NCI-H510A treated with DMSO at 0.1 percent for 48 hours (cell line): ENCODE data around the gene GLYR1.
"Not testable (repeated sequence)": the region's sequence is repeated elsewhere in the genome, so short reads cannot be mapped to it uniquely, and the experiment has no call there.

Experiments
- DNase-seq: peaks from one replicate; lab custom pipeline; 2025; lab: John Stamatoyannopoulos, UW

The GLYR1 gene

DNA sequence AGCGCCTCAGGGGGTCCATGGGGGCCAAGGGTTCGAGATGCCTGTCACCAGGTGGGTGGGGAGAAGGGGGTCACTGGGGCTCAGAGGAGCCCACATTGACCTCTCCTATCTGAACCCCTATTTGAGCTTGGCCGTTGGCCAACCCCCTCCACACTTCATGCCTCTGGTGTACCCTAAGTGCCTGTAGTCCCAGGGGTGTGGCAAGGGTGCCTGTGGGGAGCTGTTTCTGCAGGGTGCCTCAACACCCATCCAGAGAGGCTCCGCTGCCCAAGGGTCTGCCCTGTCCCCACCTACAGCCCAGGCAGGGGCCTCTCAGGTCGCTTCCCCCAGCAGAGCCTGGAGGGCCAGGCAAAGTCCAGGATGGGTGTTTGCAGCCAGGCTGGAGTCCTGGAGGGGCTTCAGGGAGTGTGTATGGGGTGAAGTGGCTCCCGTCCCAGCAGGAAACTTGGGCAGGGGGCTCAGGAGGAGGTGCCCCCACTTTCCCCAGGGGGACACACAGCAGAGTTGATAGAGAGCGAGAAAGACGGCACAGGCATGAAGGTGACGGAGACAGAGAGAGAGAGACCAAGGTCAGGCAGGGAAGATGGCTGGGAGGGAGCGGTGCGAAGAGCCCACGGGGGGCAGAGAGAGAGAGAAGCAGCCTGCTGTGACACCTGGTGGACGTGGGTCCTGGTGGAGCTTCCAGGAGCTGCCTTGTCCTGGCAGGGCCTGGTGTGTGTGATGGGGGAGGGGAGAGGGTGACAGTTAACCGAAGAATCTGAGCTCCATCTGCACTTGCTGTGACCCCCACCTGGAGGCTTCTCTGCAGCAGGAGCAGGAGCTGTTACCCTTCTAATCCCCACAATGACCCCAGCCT, 59.2 kb downstream of the GLYR1 start, which contains the start of gene SEPTIN12:
SEPTIN12 (minus strand) TSS at position 719 of the 856 bp plus-strand sequence; CDS start at position 19, 700 bp downstream.
- DNase-seq = no peak

- DNase-seq = no peak
Measured at GRCh38 chr16:4787068-4787467, 60.0 kb downstream of the GLYR1 start.

GRCh38 chr16:4785758-4786433, 61.2 kb downstream of the GLYR1 start:
- no peak for DNase-seq

- DNase-seq = not testable (repeated sequence)
Measured at GRCh38 chr16:4784444-4784987, 62.6 kb downstream of the GLYR1 start.

DNA sequence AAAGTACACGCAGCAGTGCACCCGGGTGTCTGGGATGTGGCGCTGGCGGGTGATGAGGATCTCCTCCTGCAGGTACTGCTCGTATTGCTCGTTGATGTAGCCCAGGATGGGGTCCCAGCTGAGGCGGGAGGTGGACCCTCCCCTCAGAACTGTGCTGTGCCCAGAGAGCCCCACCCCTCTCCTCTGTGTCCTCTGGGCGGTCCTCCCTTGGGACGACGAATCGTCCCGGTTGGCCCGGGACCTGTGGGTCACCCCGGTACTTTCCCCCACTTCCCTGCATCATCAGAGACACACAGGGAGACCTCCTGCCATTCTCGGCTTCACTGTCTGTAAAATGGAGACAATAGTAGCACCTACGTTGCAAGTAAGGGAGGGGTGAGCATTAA, 63.1 kb downstream of the GLYR1 start:
- no peak for DNase-seq

- DNase-seq = no peak
Measured at GRCh38 chr16:4783251-4783950, 63.7 kb downstream of the GLYR1 start.

- no peak for DNase-seq
Measured at GRCh38 chr16:4780235-4780634, 66.9 kb downstream of the GLYR1 start.

GRCh38 chr16:4778050-4778392, 69.1 kb downstream of the GLYR1 start:
- DNase-seq = no peak

DNA sequence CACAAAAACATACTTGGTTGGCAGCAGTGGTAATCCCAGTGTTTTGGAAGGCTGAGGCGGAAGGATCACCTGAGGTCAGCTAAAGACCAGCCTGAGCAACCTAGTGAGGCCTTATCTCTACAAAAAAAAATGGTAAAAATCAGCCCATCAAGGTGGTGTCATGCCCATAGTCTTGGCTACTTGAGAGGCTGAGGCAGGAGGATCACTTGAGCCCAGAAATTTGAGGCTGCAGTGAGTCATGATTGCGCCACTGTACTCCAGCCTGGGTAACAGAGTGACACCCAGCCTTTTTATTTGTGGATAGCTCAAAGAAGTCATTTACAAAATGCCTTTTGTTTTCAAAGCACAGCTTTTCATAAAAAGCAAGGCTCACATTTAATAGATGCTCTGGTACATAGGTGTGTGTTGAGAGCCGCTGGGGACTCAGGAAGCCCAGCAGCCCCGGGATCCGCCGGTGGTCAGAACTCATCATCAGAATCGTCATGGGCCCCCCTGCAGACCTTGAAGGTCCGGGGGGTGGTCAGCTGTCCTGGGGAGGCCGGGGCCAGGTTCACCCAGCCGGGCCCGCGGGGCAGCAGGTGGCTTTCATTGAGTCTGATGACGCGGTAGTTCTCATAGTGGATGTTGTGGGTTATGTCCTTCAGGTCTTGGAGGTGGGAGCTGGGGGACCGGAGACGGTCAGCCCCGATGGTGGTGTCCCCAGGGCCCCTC, 69.6 kb downstream of the GLYR1 start:
- DNase-seq = no peak

DNA sequence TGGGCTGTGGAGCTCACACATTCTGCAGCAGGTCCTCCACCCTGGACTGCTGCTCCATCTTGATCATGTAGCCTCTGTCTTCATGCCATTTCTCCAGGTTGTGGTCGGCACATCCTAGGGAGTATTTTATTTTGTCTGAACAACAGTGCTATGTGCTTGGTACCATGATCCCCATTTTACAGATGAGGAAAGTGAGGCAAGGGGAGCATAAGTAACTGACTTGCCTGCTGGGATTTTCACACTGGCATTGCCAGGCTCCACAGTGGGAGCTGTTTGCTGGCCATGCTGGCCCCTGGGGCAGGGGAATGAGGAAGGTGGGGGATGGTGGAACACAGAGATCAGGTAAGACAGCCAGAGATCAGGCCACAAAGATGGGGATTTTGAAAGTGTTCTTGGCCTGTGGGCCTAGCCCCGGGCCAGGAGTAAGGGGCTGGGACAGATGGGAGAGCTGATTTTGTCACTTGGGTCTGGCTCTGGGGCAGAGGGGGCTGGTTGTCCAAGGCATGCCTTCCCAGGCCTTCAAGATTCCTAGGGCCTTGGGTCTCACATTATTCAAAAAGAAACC, 70.9 kb downstream of the GLYR1 start:
- DNase-seq = no peak

- DNase-seq = no peak
Measured at GRCh38 chr16:4775005-4775404, 72.1 kb downstream of the GLYR1 start.

GRCh38 chr16:4772351-4772750, 74.7 kb downstream of the GLYR1 start:
- DNase-seq = no peak

DNA sequence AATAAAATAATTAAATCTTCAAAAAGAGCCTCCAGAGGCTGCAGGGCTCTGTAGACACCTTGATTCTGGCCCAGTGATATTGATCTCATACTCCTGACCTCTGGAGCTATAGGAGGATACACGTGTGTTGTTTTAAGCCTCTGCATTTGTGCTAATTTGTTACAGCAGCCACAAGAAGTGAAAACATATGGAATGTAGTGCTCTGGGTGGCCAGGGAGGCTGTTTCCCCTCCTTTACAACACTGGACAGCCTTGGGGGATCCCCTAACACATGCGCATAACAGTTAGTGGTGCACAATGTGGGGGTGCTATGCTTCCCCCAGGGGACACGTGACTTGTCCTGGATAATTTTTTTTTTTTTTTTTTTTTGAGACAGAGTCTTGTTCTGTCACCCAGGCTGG, 75.4 kb downstream of the GLYR1 start:
- no peak for DNase-seq

- no peak for DNase-seq
Measured at GRCh38 chr16:4769306-4769638, 77.8 kb downstream of the GLYR1 start.

GRCh38 chr16:4768549-4769305, 78.4 kb downstream of the GLYR1 start:
- peak; percentile 72 for DNase-seq

DNA sequence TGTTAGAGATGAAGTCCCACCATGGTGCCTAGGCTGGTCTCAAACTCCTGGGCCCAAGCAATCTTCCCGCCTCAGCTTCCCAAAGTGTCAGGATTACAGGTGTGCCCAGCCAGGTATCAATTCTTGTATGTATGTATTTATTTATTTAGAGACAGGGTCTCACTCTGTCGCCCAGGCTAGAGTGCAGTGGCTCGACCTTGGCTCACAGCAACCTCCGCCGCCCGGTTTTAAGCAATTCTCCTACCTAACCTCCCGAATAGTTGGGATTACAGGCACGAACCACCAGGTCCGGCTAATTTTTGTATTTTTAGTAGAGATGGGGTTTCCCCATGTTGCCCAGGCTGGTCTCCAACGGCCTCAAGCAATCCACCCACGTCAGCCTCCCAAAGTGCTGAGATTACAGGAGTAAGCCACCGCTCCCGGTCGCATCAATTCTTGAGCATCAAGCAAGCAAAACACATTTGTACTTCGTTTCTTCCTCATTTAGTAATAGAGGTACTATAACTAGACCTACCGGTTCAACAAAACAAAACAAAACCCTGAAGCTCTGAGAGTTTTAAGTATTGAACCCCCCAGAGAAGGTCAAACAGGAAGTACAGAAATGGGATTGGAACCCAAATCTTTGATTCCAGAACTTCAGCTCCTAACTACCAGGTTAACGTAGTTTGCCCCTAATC, 79.1 kb downstream of the GLYR1 start:
- DNase-seq = peak; percentile 58

GRCh38 chr16:4766875-4767628, 80.0 kb downstream of the GLYR1 start, which contains the start of gene ZNF500:
Gene ZNF500 (minus strand): TSS chr16:4767162. CDS start chr16:4765978, 1,184 bp downstream.
- peak; percentile 77 for DNase-seq

- no peak for DNase-seq
Measured at GRCh38 chr16:4765511-4766474, 81.3 kb downstream of the GLYR1 start.
